Activated CD8-positive, alpha-beta memory T cell treated with anti-CD3 and anti-CD28 coated beads, Interleukin-2, amount 50 U/mL, for 1 hour (primary cell): ENCODE results near the gene KCTD16.

Experiments
- DNase-seq: peaks from one replicate; pipeline ENCODE4 v3.0.0-alpha.2; 2020; ENCODE audit errors: extremely low read depth

The KCTD16 gene

GRCh38 chr5:144207875-144208444, 37.3 kb downstream of the KCTD16 start:
- no peak for DNase-seq

- DNase-seq = no peak
Measured at GRCh38 chr5:144209361-144209760, 38.7 kb downstream of the KCTD16 start.

GRCh38 chr5:144210655-144211054, 40.0 kb downstream of the KCTD16 start:
- no peak for DNase-seq

- DNase-seq = no peak
Measured at GRCh38 chr5:144219869-144220268, 49.2 kb downstream of the KCTD16 start.

- DNase-seq = no peak
Measured at GRCh38 chr5:144227363-144227999, 56.8 kb downstream of the KCTD16 start.

GRCh38 chr5:144230806-144231205, 60.1 kb downstream of the KCTD16 start:
- DNase-seq = no peak

- DNase-seq = no peak
Measured at GRCh38 chr5:144232285-144232684, 61.6 kb downstream of the KCTD16 start.

GRCh38 chr5:144236499-144236898, 65.8 kb downstream of the KCTD16 start:
- no peak for DNase-seq

- no peak for DNase-seq
Measured at GRCh38 chr5:144237851-144238250, 67.2 kb downstream of the KCTD16 start.

GRCh38 chr5:144247131-144247530, 76.5 kb downstream of the KCTD16 start:
- DNase-seq = no peak

- no peak for DNase-seq
Measured at GRCh38 chr5:144248015-144248414, 77.3 kb downstream of the KCTD16 start.

- DNase-seq = no peak
Measured at GRCh38 chr5:144249755-144250464, 79.2 kb downstream of the KCTD16 start.

- DNase-seq = no peak
Measured at GRCh38 chr5:144254552-144254951, 83.9 kb downstream of the KCTD16 start.

GRCh38 chr5:144260121-144260520, 89.4 kb downstream of the KCTD16 start:
- DNase-seq = no peak

GRCh38 chr5:144265643-144266247, 95.1 kb downstream of the KCTD16 start:
- DNase-seq = no peak

- DNase-seq = no peak
Measured at GRCh38 chr5:144267961-144268513, 97.4 kb downstream of the KCTD16 start.

GRCh38 chr5:144273232-144274027, 102.8 kb downstream of the KCTD16 start:
- DNase-seq = no peak

GRCh38 chr5:144275329-144275728, 104.7 kb downstream of the KCTD16 start:
- no peak for DNase-seq

- no peak for DNase-seq
Measured at GRCh38 chr5:144276034-144276822, 105.6 kb downstream of the KCTD16 start.

- DNase-seq = no peak
Measured at GRCh38 chr5:144281784-144282183, 111.1 kb downstream of the KCTD16 start.

GRCh38 chr5:144284036-144284435, 113.4 kb downstream of the KCTD16 start:
- no peak for DNase-seq
